H1 (cell line): ENCODE results near the gene PPM1M. TPM values are rescaled to one million over a fixed set of nuclear protein-coding genes. Genes with fewer than 3 reads are reported as not detected.

ENCODE experiments used
- CBX5 ChIP-seq: fragments of 300-800, 300-1000 bp; sonication (generic); IDR thresholded peaks from 2 replicates; pipeline ENCODE4 v1.7.1; 2016; ENCODE audit warnings: antibody characterized with exemption, low read length, low read depth
- CHD7 ChIP-seq: fragments of 300-600 bp; sonication (generic); IDR thresholded peaks from 2 replicates; pipeline ENCODE4 v1.7.1; 2012; ENCODE audit warnings: low read length, moderate library complexity, mild to moderate bottlenecking, inconsistent platforms; ENCODE audit not compliant: insufficient replicate concordance
- SIX5 ChIP-seq: IDR thresholded peaks from 2 replicates; pipeline ENCODE4 v1.6.1; 2011; ENCODE audit warnings: mild to moderate bottlenecking, low read depth, low read length
- TAF1 ChIP-seq: IDR thresholded peaks from 2 replicates; pipeline ENCODE4 v1.6.1; 2011; ENCODE audit warnings: mild to moderate bottlenecking, low read depth, low read length
- TCF12 ChIP-seq: IDR thresholded peaks from 2 replicates; pipeline ENCODE4 v1.6.1; 2011; ENCODE audit warnings: low read depth, mild to moderate bottlenecking, low read length
- polyA plus RNA-seq, 7 experiments: library from polyadenylated mRNA; depleted of rRNA in 3 of 7; stranded (reverse) in 5 of 7; unstranded in 2 of 7; fragments of >200 nt in 5 of 7; fragments of 200-250 nt in 2 of 7; gene quantifications; 1 replicate in 5 of 7; 2 replicates in 1 of 7; 4 replicates in 1 of 7; pipeline versions ENCODE4 v1.2.1 to v1.2.3, GENCODE V29; 2011 to 2013; ENCODE audit warnings: missing spikeins in 2 of 7, mixed read lengths in 2 of 7
- total RNA-seq: library from RNA; stranded (reverse); fragmentation: NEBNext Ultra II Directional; extraction: Animal tissue kit (Norgen Biotek cat#: 25700); gene quantifications from 2 replicates; pipeline ENCODE4 v1.2.1, GENCODE V29; 2021

Gene PPM1M
- total and polyA plus RNA-seq, 2 of the 8 experiments (the other 6 are each of a cell fraction or from before 2014, with no cell fraction given), result 5.2 to 6.3 TPM

GRCh38 chr3:52208556-52208955 is 37.0 kb upstream of the PPM1M start (continued):
- TF ChIP-seq CHD7 (no peak), SIX5 (no peak), TAF1 (no peak), CBX5 (no peak), TCF12 (no peak)
